Activated CD8-positive, alpha-beta memory T cell treated with anti-CD3 and anti-CD28 coated beads, Interleukin-2, amount 50 U/mL, for 1 hour (primary cell): ENCODE measurements around the gene GFI1B.
"Not testable (repeated sequence)": the region's sequence is repeated elsewhere in the genome, so short reads cannot be mapped to it uniquely, and the experiment has no call there.

ENCODE experiments used
- DNase-seq: peaks from one replicate; pipeline ENCODE4 v3.0.0-alpha.2; 2020; ENCODE audit errors: extremely low read depth

The GFI1B gene

GRCh38 chr9:133009906-133010582 is 31.6 kb downstream of the GFI1B start:
- DNase-seq: no peak

GRCh38 chr9:133014696-133015095 is 36.2 kb downstream of the GFI1B start:
- DNase-seq: no peak

DNA sequence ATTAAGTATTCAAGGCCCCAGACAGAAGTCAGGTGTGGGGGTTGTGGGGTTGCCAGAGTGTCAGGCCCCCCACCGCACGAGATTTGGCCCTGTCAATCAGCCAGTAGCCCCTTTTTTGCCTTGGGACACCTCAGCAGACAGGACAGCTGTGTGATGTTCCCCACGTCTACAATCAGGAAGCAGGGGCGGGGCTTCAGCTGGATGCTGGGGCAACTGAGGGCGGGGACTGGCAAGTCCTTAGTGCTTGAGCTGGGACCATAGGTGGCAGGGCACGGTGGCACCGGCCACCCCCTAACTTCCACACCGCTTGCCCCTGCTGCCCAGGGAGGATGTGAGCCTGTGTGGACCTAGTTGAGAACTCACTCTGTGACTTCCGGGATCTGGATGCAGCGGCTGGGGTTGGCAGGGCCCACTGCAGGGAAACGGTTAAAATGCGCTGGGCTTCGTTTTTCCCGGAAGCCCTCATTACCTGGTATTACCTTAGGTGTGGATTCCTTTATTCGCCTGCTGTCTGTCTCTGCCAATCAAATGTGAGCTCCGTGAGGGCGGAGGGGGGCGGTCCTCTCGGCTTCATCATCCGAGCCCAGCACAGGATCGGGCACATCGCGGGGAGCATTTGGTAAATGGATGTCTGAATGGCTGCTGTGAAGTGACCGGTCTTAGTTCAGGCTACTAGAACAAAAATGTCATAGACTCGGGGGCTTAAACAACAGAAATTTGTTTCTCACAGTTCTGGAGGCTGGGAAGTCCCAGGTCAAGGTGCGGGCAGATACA is 44.8 kb downstream of the GFI1B start:
- DNase-seq: no peak

DNA sequence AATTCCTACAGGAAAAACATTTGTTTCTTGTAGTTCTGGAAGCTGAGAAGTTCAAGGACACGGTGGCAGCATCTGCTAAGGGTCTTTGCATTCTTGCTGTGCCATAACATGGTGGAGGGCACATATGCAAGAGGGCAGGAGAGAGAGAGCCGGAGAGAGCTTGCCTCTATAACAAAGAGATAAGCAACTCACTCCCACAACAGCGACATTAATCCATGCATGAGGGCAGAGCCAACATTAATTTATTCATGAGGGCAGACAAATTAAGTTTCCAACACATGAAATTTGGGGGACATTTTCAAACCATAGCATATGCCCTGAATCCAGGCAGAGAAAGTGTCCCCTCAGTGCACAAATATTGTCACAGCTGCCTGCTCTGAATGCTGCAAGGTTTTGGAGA is 47.9 kb downstream of the GFI1B start:
- DNase-seq: no peak

- no peak for DNase-seq
Observed at GRCh38 chr9:133027134-133027533, 48.6 kb downstream of the GFI1B start.

DNA sequence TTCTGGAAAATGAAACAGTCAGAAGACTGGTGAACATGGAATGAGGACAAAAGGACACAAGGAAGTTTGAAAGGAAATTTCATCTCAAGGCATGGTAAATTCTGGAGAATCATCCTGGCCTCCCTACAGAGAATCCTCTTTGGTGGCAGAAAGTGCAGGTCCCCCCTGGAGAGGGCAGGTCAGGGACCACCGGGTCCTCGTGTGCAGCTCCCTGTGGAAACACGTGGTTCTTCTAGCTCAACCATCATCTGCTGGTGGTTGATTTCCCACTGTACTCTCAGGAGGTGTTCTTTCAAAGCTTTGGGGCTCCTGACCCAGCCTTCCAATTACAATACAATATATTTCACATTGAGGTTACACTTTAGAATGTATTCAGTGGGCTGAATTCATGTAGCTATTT is 49.7 kb downstream of the GFI1B start:
- DNase-seq: no peak

- DNase-seq: no peak
Observed at GRCh38 chr9:133029994-133030316, 51.5 kb downstream of the GFI1B start.

GRCh38 chr9:133030317-133031129 is 52.0 kb downstream of the GFI1B start, which contains the start of gene GTF3C5:
Gene GTF3C5, plus strand, starts transcription at chr9:133030997. Its CDS starts 15 bp downstream, at chr9:133031012.
- peak; percentile 86 for DNase-seq

GRCh38 chr9:133031130-133031422 is 52.6 kb downstream of the GFI1B start:
- DNase-seq: no peak

DNA sequence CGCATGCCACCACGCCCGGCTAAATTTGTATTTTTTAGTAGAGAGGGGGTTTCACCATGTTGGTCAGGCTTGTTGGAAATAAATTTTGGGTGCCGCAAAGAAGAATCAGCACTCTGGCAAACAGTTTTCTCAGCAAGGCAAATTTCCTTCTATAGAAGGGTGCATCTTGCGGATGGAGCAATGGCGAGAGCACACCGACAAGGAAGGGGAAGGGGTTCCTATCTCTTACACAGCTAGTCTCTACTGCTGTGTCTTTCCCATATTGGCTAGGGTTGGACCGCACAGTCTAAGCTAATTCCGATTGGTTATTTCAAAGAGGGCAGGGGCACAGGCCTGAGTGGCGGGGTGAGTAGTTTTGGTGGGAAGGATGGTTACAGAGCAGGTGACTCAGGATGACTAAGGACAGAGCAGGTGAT is 53.0 kb downstream of the GFI1B start:
- no peak for DNase-seq

- DNase-seq: no peak
Observed at GRCh38 chr9:133032171-133032570, 53.7 kb downstream of the GFI1B start.

- DNase-seq: no peak
Observed at GRCh38 chr9:133035669-133036068, 57.2 kb downstream of the GFI1B start.

GRCh38 chr9:133037775-133038515 is 59.5 kb downstream of the GFI1B start:
- DNase-seq: no peak

- DNase-seq: not testable (repeated sequence)
Observed at GRCh38 chr9:133040892-133041479, 62.5 kb downstream of the GFI1B start.
